Naive B cell (primary cell): ENCODE results near the gene SERINC3. TPM values are rescaled to one million over a fixed set of nuclear protein-coding genes. Genes with fewer than 3 reads are reported as not detected.

ENCODE experiments used
- ATAC-seq, 2 donors: fragments of 150-1000 bp; cut with Tn5 transposase; 2 replicates each; pipeline ENCODE4 v1.10.0; 2021; ENCODE audit warnings: low read depth in 2 of 2, mild to moderate bottlenecking in 2 of 2, moderate library complexity in 2 of 2
- DNase-seq: peaks from one replicate; pipeline ENCODE4 v3.0.0; 2022
- H3K27ac Mint-ChIP-seq, 6 donors: one replicate each; pipeline ENCODE4 v1.8.0; 2020 to 2022; ENCODE audit warnings: mild to moderate bottlenecking in 6 of 6, mixed read lengths in 6 of 6, moderate library complexity in 5 of 6, inconsistent platforms in 2 of 6
- H3K27me3 Mint-ChIP-seq, 3 donors: one replicate each; pipeline ENCODE4 v1.8.0; 2021 to 2022; ENCODE audit warnings: mixed read lengths in 3 of 3, mild to moderate bottlenecking in 1 of 3
- H3K36me3 Mint-ChIP-seq, 2 donors: one replicate each; pipeline ENCODE4 v1.8.0; 2020 to 2022; ENCODE audit warnings: mixed read lengths in 2 of 2, inconsistent platforms in 1 of 2, mild to moderate bottlenecking in 1 of 2
- H3K4me1 Mint-ChIP-seq, 3 donors: one replicate each; pipeline ENCODE4 v1.8.0; 2020 to 2022; ENCODE audit warnings: mixed read lengths in 3 of 3, inconsistent platforms in 1 of 3, mild to moderate bottlenecking in 1 of 3, moderate library complexity in 1 of 3
- H3K4me3 Mint-ChIP-seq, 8 donors: one replicate each; pipeline ENCODE4 v1.8.0; 2020 to 2022; ENCODE audit warnings: mild to moderate bottlenecking in 8 of 8, mixed read lengths in 8 of 8, moderate library complexity in 8 of 8, inconsistent platforms in 2 of 8
- H3K9me3 Mint-ChIP-seq, 7 donors: one replicate each; pipeline ENCODE4 v1.8.0; 2020 to 2022; ENCODE audit warnings: mixed read lengths in 7 of 7, mild to moderate bottlenecking in 5 of 7, inconsistent platforms in 2 of 7, moderate library complexity in 1 of 7
- polyA plus RNA-seq, 6 donors: library from polyadenylated mRNA; unstranded; fragments of 300-500 nt; fragmentation: Illumina TruSeq; gene quantifications; one replicate each; pipeline ENCODE4 v1.2.3, GENCODE V29; 2021; ENCODE audit warnings: low read depth in 6 of 6

Gene SERINC3
- polyA plus RNA-seq, 6 donors from 2014 or later: 120 to 145 (median 133) TPM

DNA sequence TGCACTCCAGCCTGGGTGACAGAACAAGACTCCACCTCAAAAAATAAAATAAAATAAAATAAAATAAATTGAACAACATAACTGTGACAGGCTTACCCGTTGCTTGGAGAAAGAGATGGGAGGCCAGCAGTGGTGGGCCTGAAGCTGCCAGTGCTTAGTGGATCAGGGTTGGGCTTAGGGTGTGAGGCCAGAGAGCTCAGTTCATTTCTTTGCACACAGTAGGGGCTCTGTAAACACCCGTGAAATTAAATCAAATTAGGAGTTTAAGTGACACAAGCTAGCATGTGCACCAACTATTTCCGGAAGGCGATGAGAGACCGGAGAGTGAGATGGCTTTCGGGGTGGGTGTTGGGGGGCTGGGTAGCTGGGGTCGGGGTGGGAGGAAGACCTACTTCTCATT, 72.0 kb downstream of the SERINC3 start:
- Mint-ChIP-seq H3K4me1 (no peaks in the 10 kb centered on the region), H3K27me3 (peaks cover 7 to 20% (median 18%) of the 10 kb centered on the region in 3 donors), H3K27ac (peak overlapping the region in 1 of 6 donors; percentile 44), H3K36me3 (no peaks in the 10 kb centered on the region), H3K4me3 (no peak overlapping the region), H3K9me3 (peaks cover 0 to 2% (median 0%) of the 10 kb centered on the region in 7 donors)
- ATAC-seq (no peak), DNase-seq (no peak)

DNA sequence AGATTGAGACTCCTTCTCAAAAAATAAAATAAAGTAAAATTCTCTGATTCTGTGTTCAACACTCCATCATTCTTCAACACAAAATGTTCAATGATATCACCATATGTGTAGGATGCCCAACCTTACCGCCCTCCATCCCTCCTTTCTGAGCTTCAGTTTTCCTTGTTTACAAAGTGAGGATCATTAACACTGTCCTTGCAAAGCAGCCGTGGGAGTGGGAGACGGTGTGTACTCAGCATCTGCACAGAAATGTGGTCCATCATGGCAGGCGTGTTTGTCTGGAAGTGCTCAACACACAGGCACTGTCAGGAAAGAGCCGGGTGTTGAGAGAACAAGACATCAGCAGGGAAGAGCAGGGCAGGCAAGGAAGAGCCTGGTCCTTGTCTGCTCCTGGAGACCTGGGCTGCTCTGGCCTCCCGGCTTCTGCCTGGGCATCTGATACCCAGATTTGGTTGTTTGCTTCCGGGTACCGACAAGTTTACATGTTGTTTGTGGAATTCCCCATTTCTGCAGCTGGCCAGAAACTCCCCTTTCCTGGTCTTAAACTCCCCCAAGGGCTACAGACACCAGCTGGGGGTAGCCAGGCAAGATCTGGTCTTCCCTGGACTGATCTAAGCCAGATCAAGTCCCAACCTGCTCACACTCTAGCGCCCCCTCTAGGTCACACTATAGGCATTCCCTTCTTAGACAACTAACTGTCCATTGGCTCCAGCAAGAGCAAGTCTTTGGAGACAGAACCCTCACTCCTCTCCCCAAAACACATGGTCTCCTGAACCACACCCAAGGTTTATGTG, 72.9 kb downstream of the SERINC3 start:
- no peak for DNase-seq
- Mint-ChIP-seq H3K9me3 (peaks cover 0 to 2% (median 0%) of the 10 kb centered on the region in 7 donors), H3K4me3 (no peak overlapping the region), H3K4me1 (no peaks in the 10 kb centered on the region), H3K27ac (peak overlapping the region in 3 of 6 donors; percentile 26 to 54 (median 47)), H3K36me3 (no peaks in the 10 kb centered on the region), H3K27me3 (peaks cover 7 to 20% (median 18%) of the 10 kb centered on the region in 3 donors)
- peak; percentile 39 to 67 for ATAC-seq

DNA sequence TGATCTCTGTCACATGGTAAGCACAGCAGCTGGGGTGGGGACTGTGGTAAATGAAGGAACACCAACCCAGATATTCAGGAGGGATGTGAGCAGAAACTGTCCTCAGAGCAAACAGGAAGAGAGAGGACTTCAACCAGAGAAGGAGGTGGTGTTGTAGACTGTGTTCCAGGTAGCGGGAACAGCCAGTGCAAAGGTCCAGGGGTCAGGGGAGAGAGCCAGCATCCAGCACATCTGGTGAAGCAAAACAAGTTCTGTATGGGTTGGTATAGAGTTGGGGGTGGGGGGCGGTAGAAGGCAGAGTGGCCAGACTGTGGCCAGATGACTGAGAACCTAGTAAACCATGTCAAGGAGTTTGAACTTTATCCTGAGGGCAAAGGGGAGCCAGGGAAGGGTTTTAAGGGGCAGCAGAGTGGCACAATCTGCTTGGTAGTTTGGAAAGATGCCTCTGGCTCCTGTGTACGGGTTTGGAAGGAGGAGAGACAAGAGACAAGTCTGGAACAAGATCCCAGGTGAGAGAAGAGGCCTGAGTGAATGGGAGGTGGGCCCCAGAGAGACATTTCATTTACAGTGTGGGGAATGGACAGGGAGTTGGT, 73.9 kb downstream of the SERINC3 start:
- H3K9me3 Mint-ChIP-seq: peaks cover 0 to 2% (median 0%) of the 10 kb centered on the region in 7 donors
- DNase-seq (no peak), ATAC-seq (no peak)
- no peak overlapping the region for H3K4me3 Mint-ChIP-seq
- no peaks in the 10 kb centered on the region for H3K36me3 Mint-ChIP-seq
- H3K27ac Mint-ChIP-seq: peak overlapping the region in 1 of 6 donors; percentile 9
- no peaks in the 10 kb centered on the region for H3K4me1 Mint-ChIP-seq
- H3K27me3 Mint-ChIP-seq: peaks cover 3 to 24% (median 20%) of the 10 kb centered on the region in 3 donors

Other genes starting within 250 kb of the SERINC3 start
- gene FITM2, start 210.9 kb downstream of the SERINC3 start, polyA plus RNA-seq: under 1 TPM in 5 of 6 donors, not detected in 1; 0.18 to 0.73 (median 0.26) TPM
- not detected for gene R3HDML, start 185.0 kb downstream of the SERINC3 start, polyA plus RNA-seq
- not detected for gene HNF4A, start 166.4 kb downstream of the SERINC3 start, polyA plus RNA-seq
- gene TTPAL, start 46.2 kb downstream of the SERINC3 start, polyA plus RNA-seq: 10 to 100 TPM in 5 of 6 donors, 1 to 10 TPM in 1; 4.2 to 16.3 (median 13.0) TPM
- gene PKIG, start 60.5 kb upstream of the SERINC3 start, polyA plus RNA-seq: 100 to 1,000 TPM in 4 of 6 donors, 10 to 100 TPM in 2; 74.7 to 219 (median 103) TPM
- gene ADA, start 129.6 kb upstream of the SERINC3 start, polyA plus RNA-seq: 1 to 10 TPM; 1.7 to 7.6 (median 4.6) TPM
- gene CCN5, start 193.3 kb upstream of the SERINC3 start, polyA plus RNA-seq: not detected
- gene KCNK15, start 223.8 kb upstream of the SERINC3 start, polyA plus RNA-seq: not detected